ENCODE data around the gene SGMS1. TPM values are rescaled to one million over a fixed set of nuclear protein-coding genes. Genes with fewer than 3 reads are reported as not detected.

Gene SGMS1
- polyA plus RNA-seq, 1 of the 3 experiments (the other 2 are of a cell fraction) = 6.3 TPM

GRCh38 chr10:50622706-50623662, 772 bp downstream of the SGMS1 start:
- WGBS (ENCODE audit: low lambda C conversion rate) = 0% methylated on average over 8 of the region's 88 CpGs
- CTCF ChIA-PET = interaction anchor here (0.9 to 1.7 kb wide), 6 partner anchors 18 to 335 kb away, joined by 3 to 6 read pairs (median 3); no protein-coding TSS in a partner anchor

DNA sequence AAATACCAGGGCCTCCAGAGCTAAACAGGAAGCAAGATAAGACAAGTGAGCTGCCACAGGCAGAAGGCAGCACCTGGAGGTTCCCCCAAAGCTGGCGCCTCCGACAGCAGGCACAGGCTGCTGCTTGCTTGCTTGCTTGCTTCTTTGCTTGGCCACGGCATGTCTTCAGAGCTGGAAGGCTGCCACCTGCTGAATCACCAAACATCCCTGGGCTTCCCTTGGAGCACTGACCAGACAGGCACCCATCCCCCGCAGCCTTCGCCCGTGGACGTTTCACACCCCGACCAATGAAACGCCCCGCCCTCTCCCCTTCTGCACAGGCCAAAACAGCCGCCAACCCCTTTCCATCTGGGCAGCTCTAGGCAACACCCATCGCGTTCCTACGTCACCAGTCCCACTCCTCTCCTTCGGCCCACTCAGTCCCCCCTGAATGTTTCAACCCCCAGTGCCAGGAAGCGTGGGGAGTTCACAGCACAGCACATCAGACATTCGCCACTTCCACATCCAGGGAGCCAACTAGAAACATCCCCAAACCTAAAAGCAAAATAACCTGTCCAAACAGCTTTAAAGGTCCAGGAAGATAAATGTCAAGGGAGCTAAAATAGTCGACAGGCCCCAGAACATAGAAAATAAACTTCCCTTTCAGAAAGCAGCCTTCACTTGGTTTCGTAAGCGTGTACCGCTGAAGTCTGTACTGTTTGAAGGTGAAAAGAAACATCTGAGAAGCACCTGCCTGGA, 1.6 kb downstream of the SGMS1 start:
- DNase-seq = peak; percentile 69
- POLR2A ChIA-PET = no interaction called here
- peak; percentile 82 for TF ChIP-seq FOSL2 (IDR thresholded peaks at IDR 0.05; ENCODE audit: borderline replicate concordance, low read depth)
- TF ChIP-seq MEF2A (IDR thresholded peaks at IDR 0.05; ENCODE audit: borderline replicate concordance, low read depth) = no peak
- peak; percentile 60 for TF ChIP-seq TCF12 (IDR thresholded peaks at IDR 0.05)
- no peak for TF ChIP-seq YY1 (IDR thresholded peaks at IDR 0.05; ENCODE audit: low read depth)
- no peak for TF ChIP-seq ELF1 (IDR thresholded peaks at IDR 0.05)
- peak; percentile 63 for TF ChIP-seq JUND (IDR thresholded peaks at IDR 0.05)
- TF ChIP-seq RXRA (IDR thresholded peaks at IDR 0.05; ENCODE audit: borderline replicate concordance, low read depth) = peak; percentile 48; the same call in 1 of the 2 replicates
- TF ChIP-seq TEAD4 (IDR thresholded peaks at IDR 0.05; ENCODE audit: borderline replicate concordance, insufficient read depth) = 0 out of 2 replicates have a peak, but pooled peaks have one; percentile 6
- TF ChIP-seq NFIC (IDR thresholded peaks at IDR 0.05; ENCODE audit: borderline replicate concordance) = peak; percentile 90
- no peak for TF ChIP-seq GABPA (IDR thresholded peaks at IDR 0.05; ENCODE audit: low read depth)
- TF ChIP-seq, protein P1, sequence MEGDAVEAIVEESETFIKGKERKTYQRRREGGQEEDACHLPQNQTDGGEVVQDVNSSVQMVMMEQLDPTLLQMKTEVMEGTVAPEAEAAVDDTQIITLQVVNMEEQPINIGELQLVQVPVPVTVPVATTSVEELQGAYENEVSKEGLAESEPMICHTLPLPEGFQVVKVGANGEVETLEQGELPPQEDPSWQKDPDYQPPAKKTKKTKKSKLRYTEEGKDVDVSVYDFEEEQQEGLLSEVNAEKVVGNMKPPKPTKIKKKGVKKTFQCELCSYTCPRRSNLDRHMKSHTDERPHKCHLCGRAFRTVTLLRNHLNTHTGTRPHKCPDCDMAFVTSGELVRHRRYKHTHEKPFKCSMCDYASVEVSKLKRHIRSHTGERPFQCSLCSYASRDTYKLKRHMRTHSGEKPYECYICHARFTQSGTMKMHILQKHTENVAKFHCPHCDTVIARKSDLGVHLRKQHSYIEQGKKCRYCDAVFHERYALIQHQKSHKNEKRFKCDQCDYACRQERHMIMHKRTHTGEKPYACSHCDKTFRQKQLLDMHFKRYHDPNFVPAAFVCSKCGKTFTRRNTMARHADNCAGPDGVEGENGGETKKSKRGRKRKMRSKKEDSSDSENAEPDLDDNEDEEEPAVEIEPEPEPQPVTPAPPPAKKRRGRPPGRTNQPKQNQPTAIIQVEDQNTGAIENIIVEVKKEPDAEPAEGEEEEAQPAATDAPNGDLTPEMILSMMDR (IDR thresholded peaks at IDR 0.05) = no peak; the same call in 1 of the 2 replicates
- TF ChIP-seq CHD2 (IDR thresholded peaks at IDR 0.05; ENCODE audit: low read length, partially characterized antibody) = peak; percentile 82
- TF ChIP-seq FOXM1 (IDR thresholded peaks at IDR 0.05; ENCODE audit: low read depth) = no peak
- TF ChIP-seq EP300 (IDR thresholded peaks at IDR 0.05; ENCODE audit: borderline replicate concordance in 1 of 2, low read depth in 1 of 2, low read length in 1 of 2) = peak in 1 of 2 experiments; percentile 20; a peak in 1 of 4 replicates

More at GRCh38 chr10:50622706-50623662, 772 bp downstream of the SGMS1 start:
- H3K27me3 ChIP-seq (ENCODE audit: insufficient read depth) = no peaks in the 10 kb centered on the region
- H3K4me2 ChIP-seq = peak overlapping the region; percentile 98
- no peaks in the 10 kb centered on the region for H3K9me2 ChIP-seq
- peak overlapping the region; percentile 95 for H3K9ac ChIP-seq
- no peaks in the 10 kb centered on the region for H3K36me3 ChIP-seq (replicated peaks in 1 of 2; ENCODE audit: control insufficient read depth in 1 of 2, insufficient read depth in 2 of 2, low read length in 1 of 2)
- H4K20me1 ChIP-seq (ENCODE audit: insufficient read depth) = peaks cover 7% of the 10 kb centered on the region; the same call in 1 of the 2 replicates
- H3K9me3 ChIP-seq = no peaks in the 10 kb centered on the region
- DNase-seq = peak; percentile 64
- H3K27ac ChIP-seq (ENCODE audit: low read depth in 2 of 2, low read length in 1 of 2) = peak overlapping the region; percentile 64 to 100
- H3K4me3 ChIP-seq (ENCODE audit: low read depth in 2 of 2, low read length in 1 of 2) = peak overlapping the region; percentile 90 to 93
- peaks cover 48% of the 10 kb centered on the region for H3K79me2 ChIP-seq (ENCODE audit: insufficient read depth)
- peaks cover 6 to 13% of the 10 kb centered on the region in 2 experiments; a peak in 3 of 4 replicates for H3K4me1 ChIP-seq (ENCODE audit: control insufficient read depth in 1 of 2, insufficient read depth in 2 of 2, low read depth in 1 of 2, low read length in 1 of 2)
- peak; percentile 13; the same call in 1 of the 2 replicates for TF ChIP-seq SMC3 (IDR thresholded peaks at IDR 0.05; ENCODE audit: low read depth, low read length)
- no peak for TF ChIP-seq RAD21 (IDR thresholded peaks at IDR 0.05; ENCODE audit: low read length)
- TF ChIP-seq, protein P2, sequence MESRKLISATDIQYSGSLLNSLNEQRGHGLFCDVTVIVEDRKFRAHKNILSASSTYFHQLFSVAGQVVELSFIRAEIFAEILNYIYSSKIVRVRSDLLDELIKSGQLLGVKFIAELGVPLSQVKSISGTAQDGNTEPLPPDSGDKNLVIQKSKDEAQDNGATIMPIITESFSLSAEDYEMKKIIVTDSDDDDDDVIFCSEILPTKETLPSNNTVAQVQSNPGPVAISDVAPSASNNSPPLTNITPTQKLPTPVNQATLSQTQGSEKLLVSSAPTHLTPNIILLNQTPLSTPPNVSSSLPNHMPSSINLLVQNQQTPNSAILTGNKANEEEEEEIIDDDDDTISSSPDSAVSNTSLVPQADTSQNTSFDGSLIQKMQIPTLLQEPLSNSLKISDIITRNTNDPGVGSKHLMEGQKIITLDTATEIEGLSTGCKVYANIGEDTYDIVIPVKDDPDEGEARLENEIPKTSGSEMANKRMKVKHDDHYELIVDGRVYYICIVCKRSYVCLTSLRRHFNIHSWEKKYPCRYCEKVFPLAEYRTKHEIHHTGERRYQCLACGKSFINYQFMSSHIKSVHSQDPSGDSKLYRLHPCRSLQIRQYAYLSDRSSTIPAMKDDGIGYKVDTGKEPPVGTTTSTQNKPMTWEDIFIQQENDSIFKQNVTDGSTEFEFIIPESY (IDR thresholded peaks at IDR 0.05; ENCODE audit: borderline replicate concordance, low read depth) = no peak
- POLR2A ChIA-PET = interaction anchor here (0.6 kb wide), 1 partner anchor 104 kb away, joined by 3 read pairs; no protein-coding TSS in a partner anchor
- peak overlapping the region; percentile 89 for H2AFZ ChIP-seq (ENCODE audit: low read depth)
- H3F3A ChIP-seq (replicated peaks; ENCODE audit: insufficient read depth) = peaks cover 31% of the 10 kb centered on the region

More for the DNA sequence above, 1.6 kb downstream of the SGMS1 start:
- H3K27ac ChIP-seq (ENCODE audit: low read depth in 2 of 2, low read length in 1 of 2) = peak overlapping the region; percentile 64 to 100
- H3K4me1 ChIP-seq (ENCODE audit: control insufficient read depth in 1 of 2, insufficient read depth in 2 of 2, low read depth in 1 of 2, low read length in 1 of 2) = peaks cover 6 to 13% of the 10 kb centered on the region in 2 experiments; a peak in 3 of 4 replicates
- peak overlapping the region; percentile 95 for H3K9ac ChIP-seq
- no peaks in the 10 kb centered on the region for H3K36me3 ChIP-seq (replicated peaks in 1 of 2; ENCODE audit: control insufficient read depth in 1 of 2, insufficient read depth in 2 of 2, low read length in 1 of 2)
- WGBS (ENCODE audit: low lambda C conversion rate) = 2% methylated on average over 21 of the region's 21 CpGs
- H3K9me3 ChIP-seq = no peaks in the 10 kb centered on the region
- H4K20me1 ChIP-seq (ENCODE audit: insufficient read depth) = peaks cover 7% of the 10 kb centered on the region; the same call in 1 of the 2 replicates
- peak overlapping the region; percentile 90 to 93 for H3K4me3 ChIP-seq (ENCODE audit: low read depth in 2 of 2, low read length in 1 of 2)
- peak overlapping the region; percentile 98 for H3K4me2 ChIP-seq
- H3K79me2 ChIP-seq (ENCODE audit: insufficient read depth) = peaks cover 56% of the 10 kb centered on the region
- no peaks in the 10 kb centered on the region for H3K27me3 ChIP-seq (ENCODE audit: insufficient read depth)
- H2AFZ ChIP-seq (ENCODE audit: low read depth) = peak overlapping the region; percentile 89
- CTCF ChIA-PET = interaction anchor here (0.7 to 3.1 kb wide), 12 partner anchors 17 to 334 kb away, joined by 3 to 14 read pairs (median 3); no protein-coding TSS in a partner anchor
- peaks cover 31% of the 10 kb centered on the region for H3F3A ChIP-seq (replicated peaks; ENCODE audit: insufficient read depth)
- no peaks in the 10 kb centered on the region for H3K9me2 ChIP-seq
